GM12878 (cell line): ENCODE data around the gene LZTFL1. TPM values are rescaled to one million over a fixed set of nuclear protein-coding genes. Genes with fewer than 3 reads are reported as not detected.

ENCODE experiments used
- ATAC-seq: fragments of 200-7000 bp; cut with Tn5 transposase; 3 replicates; pipeline ENCODE4 v1.9.1; 2020; ENCODE audit warnings: mild to moderate bottlenecking, moderate library complexity
- BruUV-seq: library from RNA; stranded (reverse); fragments of 400-500 nt; replicated peaks from 2 replicates; lab custom pipeline; 2021; lab: Mats Ljungman, UMichigan
- CTCF ChIA-PET: fragments of 300-600 bp; sonication (Branson Sonifier 250); formaldehyde crosslinking; extraction: SDS; loops from one replicate; lab custom pipeline; 2021; ENCODE audit warnings: inconsistent platforms; lab: Yijun Ruan, JAX
- POLR2A ChIA-PET: fragments of 350-600 bp; formaldehyde crosslinking; extraction: SDS; loops from one replicate; lab custom pipeline; 2021; ENCODE audit warnings: inconsistent platforms; lab: Charles Lee
- RAD21 ChIA-PET: fragments of 300-600 bp; sonication (Branson Sonifier 250); formaldehyde crosslinking; loops from one replicate; lab custom pipeline; 2023; ENCODE audit warnings: antibody characterized with exemption; ENCODE audit not compliant: unreplicated experiment; lab: Charles Lee
- SMC1A ChIA-PET: fragments of 300-600 bp; sonication (Branson Sonifier 250); formaldehyde crosslinking; loops from one replicate; lab custom pipeline; 2023; ENCODE audit not compliant: unreplicated experiment, uncharacterized antibody; lab: Charles Lee
- DNase-seq: peaks from one replicate; pipeline ENCODE4 v3.0.0-alpha.2; 2011; ENCODE audit warnings: low read depth, low spot score
- FAIRE-seq: peaks from 3 replicates; lab custom pipeline; 2011; peaks lifted over from hg19 to GRCh38; lab: Jason Lieb, UNC
- H2AFZ ChIP-seq: 2 replicates; pipeline ENCODE4 v1.6.0; 2011; ENCODE audit warnings: low read depth, low read length, control low read depth; ENCODE audit not compliant: control insufficient read depth
- H3K27ac ChIP-seq: 2 replicates; pipeline ENCODE4 v1.5.1; 2011; ENCODE audit warnings: control low read depth; ENCODE audit not compliant: control insufficient read depth, insufficient read depth
- H3K27me3 ChIP-seq, 2 experiments: replicated peaks in 1 of 2; 2 replicates each; pipeline versions ENCODE4 v1.6.0 to v1.6.1; 2011; ENCODE audit warnings: low read length in 1 of 2; ENCODE audit not compliant: control insufficient read depth in 2 of 2, insufficient read depth in 2 of 2
- H3K36me3 ChIP-seq, 2 experiments: 2 replicates each; pipeline ENCODE4 v1.5.1; 2011; ENCODE audit warnings: low read length in 1 of 2; ENCODE audit not compliant: control insufficient read depth in 2 of 2, insufficient read depth in 2 of 2
- H3K4me1 ChIP-seq: 2 replicates; pipeline ENCODE4 v1.6.1; 2011; ENCODE audit warnings: mild to moderate bottlenecking, low read length, moderate library complexity, mixed read lengths; ENCODE audit not compliant: control insufficient read depth, insufficient read depth
- H3K4me2 ChIP-seq: 2 replicates; pipeline ENCODE4 v1.6.0; 2011; ENCODE audit warnings: control low read depth; ENCODE audit not compliant: control insufficient read depth, insufficient read depth
- H3K4me3 ChIP-seq: fragments of 200-600 bp; sonication (generic); 2 replicates; pipeline ENCODE4 v1.5.1; 2016
- H3K79me2 ChIP-seq: 2 replicates; pipeline ENCODE4 v1.6.0; 2011; ENCODE audit warnings: low read length; ENCODE audit not compliant: control insufficient read depth, insufficient read depth
- H3K9ac ChIP-seq: 2 replicates; pipeline ENCODE4 v1.8.0; 2011; ENCODE audit warnings: low read length, control low read depth, mixed read lengths; ENCODE audit not compliant: control insufficient read depth, insufficient read depth
- H3K9me3 ChIP-seq: replicated peaks from 3 replicates; pipeline ENCODE4 v1.5.1; 2011; ENCODE audit warnings: mild to moderate bottlenecking, low read length; ENCODE audit not compliant: control insufficient read depth, insufficient read depth
- H4K20me1 ChIP-seq: 2 replicates; pipeline ENCODE4 v1.6.0; 2011; ENCODE audit not compliant: control insufficient read depth, insufficient read depth
- BCL11A ChIP-seq: IDR thresholded peaks from 2 replicates; pipeline ENCODE4 v1.6.1; 2011; ENCODE audit warnings: low read depth, low read length
- ESRRA ChIP-seq: IDR thresholded peaks from 2 replicates; pipeline ENCODE4 v1.6.1; 2012; ENCODE audit warnings: mild to moderate bottlenecking, low read length, improper control_type of control experiment
- MAX ChIP-seq: IDR thresholded peaks from 2 replicates; pipeline ENCODE4 v1.6.1; 2012; ENCODE audit warnings: low read depth, low read length, improper control_type of control experiment
- ZBED1 ChIP-seq: IDR thresholded peaks from 2 replicates; pipeline ENCODE4 v1.6.1; 2016; ENCODE audit warnings: borderline replicate concordance
- ZBTB11 ChIP-seq: fragments of 450-650 bp; formaldehyde crosslinking; IDR thresholded peaks from 2 replicates; pipeline ENCODE4 v1.5.0; 2022; ENCODE audit warnings: mild to moderate bottlenecking, missing genetic modification characterization
- WGBS: methylation state at CpG from one replicate; pipeline ENCODE4 v1.1.6; 2016; ENCODE audit warnings: low lambda C conversion rate; ENCODE audit not compliant: insufficient replicate concordance, insufficient coverage; ENCODE audit errors: missing lambda C conversion rate; 5-methylcytosine and 5-hydroxymethylcytosine counted together
- in situ Hi-C: fragments of 300-500 bp; cut with MboI; formaldehyde crosslinking; loops from 9 replicates; pipeline ENCODE4 v1.14.3; 2018; ENCODE audit warnings: mixed read lengths
- intact Hi-C: fragments of 100-400 bp; cut with micrococcal nuclease; formaldehyde crosslinking; loops from one replicate; pipeline ENCODE4 v1.14.2; 2022; ENCODE audit not compliant: unreplicated experiment
- polyA plus RNA-seq, 11 experiments: library from polyadenylated mRNA; depleted of rRNA in 4 of 11; unstranded in 6 of 11; stranded (reverse) in 5 of 11; fragments of >200 nt; fragmentation: Nextera tagmentation in 4 of 11; fragmentation: Illumina TruSeq in 1 of 11; extraction: Ambion mirVana in 4 of 11; extraction: Trizol in 1 of 11; gene quantifications; 1 replicate in 1 of 11; 2 replicates in 10 of 11; pipeline versions ENCODE4 v1.2.1 to v1.2.3, GENCODE V29; 2011 to 2016; ENCODE audit warnings: inconsistent platforms in 2 of 11, missing spikeins in 2 of 11, low read depth in 1 of 11
- total RNA-seq, 4 experiments: library from RNA; depleted of rRNA in 3 of 4; stranded (reverse); fragments of >200 nt in 3 of 4; fragmentation: Illumina TruSeq in 1 of 4; extraction: Trizol in 1 of 4; gene quantifications; 2 replicates each; pipeline versions ENCODE4 v1.2.1 to v1.2.3, GENCODE V29; 2013 to 2021

LZTFL1 gene
- total and polyA plus RNA-seq, 10 of the 15 experiments (the other 5 are each of a cell fraction or from before 2014, with no cell fraction given), result 9.8 to 74.1 (median 11.9) TPM

- WGBS, result 26% methylated on average over 7 of the region's 7 CpGs
- Histone ChIP-seq H3K36me3 (no peaks in the 10 kb centered on the region), H3K9ac (no peak overlapping the region), H3K27me3 (peaks cover 0 to 2% of the 10 kb centered on the region in 2 experiments; a peak in 1 of 4 replicates), H3K4me2 (no peak overlapping the region), H3K9me3 (no peaks in the 10 kb centered on the region), H4K20me1 (no peaks in the 10 kb centered on the region), H2AFZ (no peak overlapping the region), H3K4me1 (no peaks in the 10 kb centered on the region), H3K27ac (no peak overlapping the region), H3K4me3 (no peak overlapping the region), H3K79me2 (no peaks in the 10 kb centered on the region)
- ChIA-PET CTCF (interaction anchor here (0.7 to 2.0 kb wide), 4 partner anchors 156 to 305 kb away, joined by 3 to 6 read pairs (median 3); no protein-coding TSS in a partner anchor), SMC1A (interaction anchor here (1.0 to 1.1 kb wide), 3 partner anchors 31 to 263 kb away, joined by 4 to 5 read pairs (median 4); no protein-coding TSS in a partner anchor), POLR2A (interaction anchor here (0.6 kb wide), 1 partner anchor 1715 kb away, joined by 4 read pairs; no protein-coding TSS in a partner anchor), RAD21 (no interaction called here)
- no TSS peak for BruUV-seq
- intact Hi-C loops, result no loop called here
- in situ Hi-C loops, result no loop called here
- TF ChIP-seq ZBTB11, result no peak
- TF ChIP-seq BCL11A, result no peak
- no peak for TF ChIP-seq ZBED1
- no peak for TF ChIP-seq ESRRA
- TF ChIP-seq MAX, result no peak
- ATAC-seq (no peak), FAIRE-seq (no peak), DNase-seq (no peak)
Measured at GRCh38 chr3:45773714-45774449, 68.0 kb downstream of the LZTFL1 start.

Other genes starting within 250 kb of the LZTFL1 start
- gene LIMD1, start 247.4 kb downstream of the LZTFL1 start, total RNA-seq (2014; rRNA removed), result 26.4 and 27.3 TPM in 2 replicates
- gene LIMD1, start 247.4 kb downstream of the LZTFL1 start, total RNA-seq (2014; rRNA removed; fragmentation: Illumina TruSeq; extraction: Trizol), result 21.5 and 21.7 TPM in 2 replicates
- 47.2 and 54.5 TPM in 2 replicates for gene LIMD1, start 247.4 kb downstream of the LZTFL1 start, total RNA-seq (2021)
- gene LIMD1, start 247.4 kb downstream of the LZTFL1 start, polyA plus RNA-seq (2011; rRNA removed), result 32.2 and 43.1 TPM in 2 replicates
- 19.8 and 23.7 TPM in 2 replicates for gene LIMD1, start 247.4 kb downstream of the LZTFL1 start, polyA plus RNA-seq (2014; fragmentation: Illumina TruSeq; extraction: Trizol)
- 1 to 10 TPM; 1.7 to 2.9 TPM for gene LIMD1, start 247.4 kb downstream of the LZTFL1 start, polyA plus RNA-seq (2014; fragmentation: Nextera tagmentation; extraction: Ambion mirVana)
- 37.6 and 37.8 TPM in 2 replicates for gene LIMD1, start 247.4 kb downstream of the LZTFL1 start, polyA plus RNA-seq (2014; rRNA removed)
- 10 to 100 TPM; 20.5 to 23.3 TPM for gene LIMD1, start 247.4 kb downstream of the LZTFL1 start, polyA plus RNA-seq (2016; fragmentation: Nextera tagmentation; extraction: Ambion mirVana)
- gene SACM1L, start 152.7 kb downstream of the LZTFL1 start, total RNA-seq (2014; rRNA removed), result 27.7 and 31.1 TPM in 2 replicates
- gene SACM1L, start 152.7 kb downstream of the LZTFL1 start, total RNA-seq (2014; rRNA removed; fragmentation: Illumina TruSeq; extraction: Trizol), result 26.8 and 32.0 TPM in 2 replicates
- gene SACM1L, start 152.7 kb downstream of the LZTFL1 start, total RNA-seq (2021), result 33.0 and 33.1 TPM in 2 replicates
- gene SACM1L, start 152.7 kb downstream of the LZTFL1 start, polyA plus RNA-seq (2011; rRNA removed), result 48.3 and 65.0 TPM in 2 replicates
- 28.4 and 34.2 TPM in 2 replicates for gene SACM1L, start 152.7 kb downstream of the LZTFL1 start, polyA plus RNA-seq (2014; fragmentation: Illumina TruSeq; extraction: Trizol)
- 10 to 100 TPM; 16.5 to 20.7 TPM for gene SACM1L, start 152.7 kb downstream of the LZTFL1 start, polyA plus RNA-seq (2014; fragmentation: Nextera tagmentation; extraction: Ambion mirVana)
- 28.6 and 33.2 TPM in 2 replicates for gene SACM1L, start 152.7 kb downstream of the LZTFL1 start, polyA plus RNA-seq (2014; rRNA removed)
- gene SACM1L, start 152.7 kb downstream of the LZTFL1 start, polyA plus RNA-seq (2016; fragmentation: Nextera tagmentation; extraction: Ambion mirVana), result 10 to 100 TPM; 29.3 to 31.1 TPM
- 1.1 TPM in 2 replicates for gene SLC6A20, start 45.6 kb downstream of the LZTFL1 start, total RNA-seq (2014; rRNA removed)
- 0.89 and 1.4 TPM in 2 replicates for gene SLC6A20, start 45.6 kb downstream of the LZTFL1 start, total RNA-seq (2014; rRNA removed; fragmentation: Illumina TruSeq; extraction: Trizol)
- gene SLC6A20, start 45.6 kb downstream of the LZTFL1 start, total RNA-seq (2021), result 1.5 and 3.5 TPM in 2 replicates
- gene SLC6A20, start 45.6 kb downstream of the LZTFL1 start, polyA plus RNA-seq (2011; rRNA removed), result 2.6 and 4.1 TPM in 2 replicates
- 0.89 and 1.3 TPM in 2 replicates for gene SLC6A20, start 45.6 kb downstream of the LZTFL1 start, polyA plus RNA-seq (2014; fragmentation: Illumina TruSeq; extraction: Trizol)
- gene SLC6A20, start 45.6 kb downstream of the LZTFL1 start, polyA plus RNA-seq (2014; fragmentation: Nextera tagmentation; extraction: Ambion mirVana), result under 1 TPM; 0.45 to 0.66 TPM
- gene SLC6A20, start 45.6 kb downstream of the LZTFL1 start, polyA plus RNA-seq (2014; rRNA removed), result 1.8 and 2.7 TPM in 2 replicates
- gene SLC6A20, start 45.6 kb downstream of the LZTFL1 start, polyA plus RNA-seq (2016; fragmentation: Nextera tagmentation; extraction: Ambion mirVana), result 1 to 10 TPM in 1 of 2 experiments, under 1 TPM in 1; 0.31 to 1.1 TPM
- 2.6 and 2.9 TPM in 2 replicates for gene CCR9, start 44.4 kb upstream of the LZTFL1 start, total RNA-seq (2014; rRNA removed)
- 2.3 TPM in 2 replicates for gene CCR9, start 44.4 kb upstream of the LZTFL1 start, total RNA-seq (2014; rRNA removed; fragmentation: Illumina TruSeq; extraction: Trizol)
- gene CCR9, start 44.4 kb upstream of the LZTFL1 start, total RNA-seq (2021), result 1.8 and 2.3 TPM in 2 replicates
- gene CCR9, start 44.4 kb upstream of the LZTFL1 start, polyA plus RNA-seq (2011; rRNA removed), result 0.05 and 0.09 TPM in 2 replicates
- 3.0 and 3.6 TPM in 2 replicates for gene CCR9, start 44.4 kb upstream of the LZTFL1 start, polyA plus RNA-seq (2014; fragmentation: Illumina TruSeq; extraction: Trizol)
- gene CCR9, start 44.4 kb upstream of the LZTFL1 start, polyA plus RNA-seq (2014; fragmentation: Nextera tagmentation; extraction: Ambion mirVana), result 1 to 10 TPM; 3.1 to 3.9 TPM
- 1.5 and 2.4 TPM in 2 replicates for gene CCR9, start 44.4 kb upstream of the LZTFL1 start, polyA plus RNA-seq (2014; rRNA removed)
- under 1 TPM; 0.52 to 0.77 TPM for gene CCR9, start 44.4 kb upstream of the LZTFL1 start, polyA plus RNA-seq (2016; fragmentation: Nextera tagmentation; extraction: Ambion mirVana)
- not detected in 2 replicates for gene CXCR6, start 101.3 kb upstream of the LZTFL1 start, total RNA-seq (2014; rRNA removed)
- not detected in 2 replicates for gene CXCR6, start 101.3 kb upstream of the LZTFL1 start, total RNA-seq (2014; rRNA removed; fragmentation: Illumina TruSeq; extraction: Trizol)
- gene CXCR6, start 101.3 kb upstream of the LZTFL1 start, total RNA-seq (2021), result not detected in 2 replicates
- gene CXCR6, start 101.3 kb upstream of the LZTFL1 start, polyA plus RNA-seq (2011; rRNA removed), result 0.12 TPM in 1 of 2 replicates, not detected in the other
- gene CXCR6, start 101.3 kb upstream of the LZTFL1 start, polyA plus RNA-seq (2014; fragmentation: Illumina TruSeq; extraction: Trizol), result not detected in 2 replicates
- gene CXCR6, start 101.3 kb upstream of the LZTFL1 start, polyA plus RNA-seq (2014; fragmentation: Nextera tagmentation; extraction: Ambion mirVana), result under 1 TPM; 0.04 to 0.13 TPM
- gene CXCR6, start 101.3 kb upstream of the LZTFL1 start, polyA plus RNA-seq (2014; rRNA removed), result 0.12 TPM in 1 of 2 replicates, not detected in the other
- under 1 TPM in 1 of 2 experiments, not detected in 1; 0.20 TPM for gene CXCR6, start 101.3 kb upstream of the LZTFL1 start, polyA plus RNA-seq (2016; fragmentation: Nextera tagmentation; extraction: Ambion mirVana)
- gene FYCO1, start 153.7 kb upstream of the LZTFL1 start, total RNA-seq (2014; rRNA removed), result 4.9 and 6.6 TPM in 2 replicates
- 6.5 and 8.5 TPM in 2 replicates for gene FYCO1, start 153.7 kb upstream of the LZTFL1 start, total RNA-seq (2014; rRNA removed; fragmentation: Illumina TruSeq; extraction: Trizol)
- 8.4 and 8.6 TPM in 2 replicates for gene FYCO1, start 153.7 kb upstream of the LZTFL1 start, total RNA-seq (2021)
- 5.6 and 7.1 TPM in 2 replicates for gene FYCO1, start 153.7 kb upstream of the LZTFL1 start, polyA plus RNA-seq (2011; rRNA removed)
- 6.9 and 7.8 TPM in 2 replicates for gene FYCO1, start 153.7 kb upstream of the LZTFL1 start, polyA plus RNA-seq (2014; fragmentation: Illumina TruSeq; extraction: Trizol)
- gene FYCO1, start 153.7 kb upstream of the LZTFL1 start, polyA plus RNA-seq (2014; fragmentation: Nextera tagmentation; extraction: Ambion mirVana), result 1 to 10 TPM; 1.5 to 2.2 TPM
- 6.6 and 6.9 TPM in 2 replicates for gene FYCO1, start 153.7 kb upstream of the LZTFL1 start, polyA plus RNA-seq (2014; rRNA removed)
- 1 to 10 TPM; 2.6 to 3.9 TPM for gene FYCO1, start 153.7 kb upstream of the LZTFL1 start, polyA plus RNA-seq (2016; fragmentation: Nextera tagmentation; extraction: Ambion mirVana)
- 0.05 and 0.17 TPM in 2 replicates for gene XCR1, start 185.4 kb upstream of the LZTFL1 start, total RNA-seq (2014; rRNA removed)
- gene XCR1, start 185.4 kb upstream of the LZTFL1 start, total RNA-seq (2014; rRNA removed; fragmentation: Illumina TruSeq; extraction: Trizol), result 0.09 TPM in 2 replicates
- gene XCR1, start 185.4 kb upstream of the LZTFL1 start, total RNA-seq (2021), result 0.13 and 0.26 TPM in 2 replicates
- gene XCR1, start 185.4 kb upstream of the LZTFL1 start, polyA plus RNA-seq (2011; rRNA removed), result 0.03 TPM in 2 replicates
- gene XCR1, start 185.4 kb upstream of the LZTFL1 start, polyA plus RNA-seq (2014; fragmentation: Illumina TruSeq; extraction: Trizol), result 0.24 and 0.38 TPM in 2 replicates
- under 1 TPM; 0.02 to 0.05 TPM for gene XCR1, start 185.4 kb upstream of the LZTFL1 start, polyA plus RNA-seq (2014; fragmentation: Nextera tagmentation; extraction: Ambion mirVana)
- gene XCR1, start 185.4 kb upstream of the LZTFL1 start, polyA plus RNA-seq (2014; rRNA removed), result 0.16 and 0.29 TPM in 2 replicates
- not detected for gene XCR1, start 185.4 kb upstream of the LZTFL1 start, polyA plus RNA-seq (2016; fragmentation: Nextera tagmentation; extraction: Ambion mirVana)